ENCODE data around the gene LCE1E.

LCE1E gene

DNA sequence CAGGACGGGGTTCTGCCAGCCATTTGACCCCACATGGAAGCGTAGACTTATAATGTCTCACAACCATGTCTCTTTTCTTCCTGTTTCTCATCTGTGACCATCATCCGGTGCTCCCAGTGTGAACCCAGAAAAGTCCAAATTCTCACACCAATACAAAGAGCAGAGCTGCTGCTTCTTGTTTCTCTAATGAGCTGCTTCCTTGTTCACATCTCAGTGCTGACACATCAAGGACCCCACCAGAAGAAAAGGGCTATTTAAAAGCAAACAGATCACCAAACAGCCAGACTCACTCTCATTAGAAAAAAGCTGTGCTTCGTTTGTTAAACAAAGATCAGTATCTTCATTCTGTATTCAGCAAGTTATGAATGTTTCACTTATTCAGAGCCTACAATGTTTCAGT lies 9.6 kb downstream of the LCE1E start:
- DNase-seq = no peak

DNA sequence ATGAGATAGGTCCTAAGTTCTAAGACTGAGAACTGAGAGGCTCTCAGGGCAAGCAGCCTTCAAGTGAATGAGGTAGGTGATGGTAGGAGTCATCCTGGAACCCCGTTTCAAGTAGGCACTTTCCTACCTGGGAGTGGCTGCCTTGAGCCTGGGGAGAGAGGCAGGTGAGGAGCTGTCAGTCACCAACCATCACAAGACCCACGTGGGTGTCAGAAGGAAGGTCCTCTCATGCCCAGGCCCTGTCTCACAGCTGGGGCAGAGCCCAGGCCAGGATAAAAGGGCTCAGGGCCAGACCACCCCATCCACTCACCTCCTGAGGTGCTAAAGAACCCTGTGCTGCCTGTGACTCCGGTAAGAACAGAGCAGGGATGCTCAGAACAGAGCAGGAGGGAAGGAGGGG lies 10.4 kb downstream of the LCE1E start, which contains the start of gene LCE1D:
Gene LCE1D (plus strand): TSS at position 301 of the 400 bp plus-strand sequence. CDS start 1,074 bp downstream, outside the sequence.
- no peak for DNase-seq

DNA sequence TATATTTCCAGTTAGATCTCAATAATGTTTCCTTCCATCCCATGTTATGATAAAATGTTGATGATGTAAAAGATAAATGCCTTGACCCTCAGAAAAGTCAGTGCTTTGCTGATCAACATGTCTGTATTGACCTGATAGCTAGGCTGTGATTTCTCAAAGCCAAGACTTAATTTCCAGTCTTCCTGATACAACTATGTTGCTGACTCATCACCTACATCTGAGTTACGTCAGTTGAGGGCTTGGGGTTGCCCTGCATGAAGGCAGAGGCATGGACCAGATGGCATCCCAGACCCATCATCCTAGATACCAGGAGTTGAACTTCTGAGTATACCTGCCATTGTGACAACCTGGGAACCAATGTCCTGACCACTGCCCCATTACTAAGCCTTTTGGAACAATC lies 15.3 kb downstream of the LCE1E start:
- no peak for DNase-seq

DNA sequence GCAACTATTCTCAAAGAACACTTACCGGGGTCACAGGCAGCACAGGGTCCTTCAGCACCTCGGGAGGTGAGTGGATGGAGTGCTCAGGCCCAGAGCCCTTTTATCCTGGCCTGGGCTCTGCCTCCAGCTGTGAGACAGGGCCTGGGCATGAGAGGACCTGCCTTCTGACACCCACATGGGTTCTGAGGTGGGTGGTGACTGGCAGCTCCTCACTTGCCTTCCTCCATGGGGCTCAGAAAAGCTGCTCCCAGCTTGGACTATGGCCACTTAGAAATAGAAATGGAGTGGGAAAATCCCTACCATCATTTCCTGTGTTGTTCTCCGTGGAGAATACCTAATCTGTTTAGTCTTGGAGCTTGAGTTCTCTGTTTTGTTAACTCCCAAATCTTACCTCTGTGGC lies 20.5 kb downstream of the LCE1E start, which contains the start of gene LCE1C:
Gene LCE1C (minus strand): TSS at position 76 of the 400 bp plus-strand sequence. CDS start 1,173 bp downstream, outside the sequence.
- no peak for DNase-seq

DNA sequence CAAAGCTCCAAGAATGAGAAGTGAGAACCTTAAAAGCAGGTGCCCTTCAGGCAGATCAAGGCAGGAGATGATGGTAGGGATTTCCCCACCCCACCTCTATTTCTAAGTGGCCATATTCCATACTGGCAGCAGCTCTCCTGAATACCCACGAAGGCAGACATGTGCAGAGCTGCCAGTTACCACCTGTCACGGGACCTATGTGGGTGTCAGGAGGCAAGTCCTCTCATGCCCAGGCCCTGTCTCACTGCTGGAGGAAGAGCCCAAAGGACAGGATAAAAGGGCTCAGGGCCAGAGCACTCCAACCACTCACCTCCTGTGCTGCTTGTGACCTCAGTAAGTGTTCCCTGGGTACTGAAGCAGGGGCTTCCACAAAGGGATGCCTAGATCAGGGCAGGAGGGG lies 25.0 kb downstream of the LCE1E start:
- no peak for DNase-seq

DNA sequence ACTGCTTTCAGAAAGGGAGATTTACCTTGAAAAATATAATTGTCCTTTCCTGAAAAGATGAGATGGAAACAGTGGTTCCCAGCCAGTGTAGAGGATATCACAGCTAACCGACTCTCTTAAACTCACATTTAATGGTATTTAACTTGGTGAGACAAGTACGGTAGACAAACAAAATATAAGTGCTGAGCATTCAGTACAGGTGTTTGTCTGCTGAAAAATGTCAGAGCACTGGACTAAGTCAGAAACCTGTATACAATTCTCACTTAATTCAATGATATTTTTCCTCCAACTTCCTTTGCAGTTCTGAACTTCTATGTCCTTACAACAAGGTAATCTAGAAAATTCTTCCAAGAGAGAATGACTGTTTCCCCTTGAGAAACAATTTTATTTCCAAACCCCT lies 25.6 kb downstream of the LCE1E start, which contains the start of gene LCE1B:
Gene LCE1B (plus strand): TSS at position 301 of the 400 bp plus-strand sequence. CDS start 476 bp downstream, outside the sequence.
- DNase-seq = no peak

DNA sequence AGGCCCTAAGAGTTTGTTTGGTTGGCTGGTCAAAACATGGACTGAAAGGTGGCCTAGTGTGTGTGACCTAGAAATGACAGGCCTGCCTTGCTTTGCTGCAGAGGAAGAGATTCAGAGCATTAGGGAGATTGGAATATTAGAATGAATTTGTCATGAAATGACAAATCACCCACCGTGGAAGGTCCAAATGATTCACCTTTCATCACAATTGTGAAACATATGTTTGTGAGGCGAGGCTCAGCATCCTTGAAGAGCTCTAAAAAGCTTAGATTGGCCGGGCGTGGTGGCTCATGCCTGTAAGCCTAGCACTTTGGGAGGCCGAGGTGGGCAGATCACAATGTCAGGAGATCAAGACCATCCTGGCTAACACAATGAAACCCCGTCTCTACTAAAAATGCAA lies 31.3 kb downstream of the LCE1E start:
- DNase-seq = no peak

DNA sequence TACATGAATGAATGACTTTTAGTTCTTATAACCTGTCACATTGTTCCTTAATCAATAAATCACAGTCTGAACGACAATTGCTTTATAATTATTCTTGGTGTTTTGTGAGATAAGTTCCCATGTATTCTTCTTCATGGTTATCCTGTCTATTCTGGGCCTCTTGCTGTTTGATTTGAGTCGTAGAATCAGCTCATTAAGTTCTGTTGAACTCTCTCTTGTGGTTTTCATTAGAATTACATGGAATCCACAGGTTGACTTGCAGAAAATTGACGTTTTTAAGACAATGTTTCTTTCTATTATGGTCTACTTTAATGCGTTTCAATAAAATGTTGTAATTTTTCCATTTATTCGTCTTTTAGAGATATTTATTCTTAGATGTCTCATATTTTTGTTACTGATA lies 37.2 kb downstream of the LCE1E start:
- no peak for DNase-seq

DNA sequence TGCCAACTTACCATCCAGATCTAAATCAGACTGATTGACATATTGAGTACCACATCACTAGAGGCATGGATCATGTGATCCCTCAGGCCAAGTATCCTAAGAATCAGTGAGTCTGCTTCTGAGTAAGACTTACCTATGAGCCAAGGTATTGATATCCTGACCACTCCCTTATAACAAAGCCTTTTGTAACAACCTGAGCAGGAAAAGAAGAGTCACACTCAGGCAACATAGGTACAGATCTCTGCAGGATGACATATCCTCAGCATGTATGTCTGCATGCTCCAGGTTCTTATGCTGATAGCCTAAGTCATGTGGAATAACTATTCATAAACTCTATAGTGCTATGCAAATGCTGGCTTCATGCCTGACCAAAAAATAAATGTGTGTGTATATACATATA lies 38.9 kb downstream of the LCE1E start:
- no peak for DNase-seq

DNA sequence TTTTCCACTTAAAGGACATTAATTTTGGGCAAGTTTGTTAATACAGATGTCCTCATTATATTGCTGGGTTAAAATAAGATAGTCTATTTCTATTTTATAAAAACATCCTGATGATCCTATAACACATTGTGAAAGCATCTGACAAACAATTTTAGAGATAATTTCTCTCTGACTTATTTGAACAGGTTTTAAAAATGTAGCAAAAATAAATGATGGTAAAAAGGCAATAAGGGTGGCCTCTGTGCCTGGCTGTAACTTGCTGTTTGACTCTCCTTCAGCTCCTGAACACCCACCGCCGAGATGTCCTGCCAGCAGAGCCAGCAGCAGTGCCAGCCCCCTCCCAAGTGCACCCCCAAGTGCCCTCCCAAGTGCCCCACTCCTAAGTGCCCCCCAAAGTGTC lies 41.1 kb downstream of the LCE1E start, which contains the start of gene LCE1A:
Gene LCE1A (plus strand): TSS at position 301 of the 400 bp plus-strand sequence. CDS start 0 bp downstream, at position 301.
- no peak for DNase-seq

DNA sequence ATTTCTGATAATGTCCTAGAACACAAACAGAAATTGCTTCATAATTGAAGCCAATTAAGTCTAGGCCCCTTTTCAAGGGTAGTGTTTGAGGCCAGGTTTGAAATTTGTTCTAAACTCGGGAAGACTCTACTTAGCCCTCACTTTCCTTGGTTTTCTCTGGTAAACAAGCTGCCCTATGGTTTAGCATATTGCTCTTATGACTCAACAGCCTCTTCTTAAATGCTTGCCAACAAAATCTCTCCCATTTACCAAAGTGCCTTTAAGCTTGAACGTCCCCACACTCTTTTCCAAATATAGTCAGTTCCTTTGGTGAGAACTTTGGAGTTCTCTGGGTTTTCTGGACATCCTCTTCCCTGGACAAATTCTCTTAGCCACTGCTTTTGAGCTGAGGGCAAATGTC lies 50.8 kb downstream of the LCE1E start:
- no peak for DNase-seq

Data from DMS 273 treated with DMSO at 0.1 percent for 48 hours (cell line).